ENCODE data around the gene HS3ST6.

HS3ST6 gene

GRCh38 chr16:1953734-1954133 lies 35.5 kb upstream of the HS3ST6 start:
- POLR2A ChIA-PET = no interaction called here
- CTCF ChIA-PET = interaction anchor here (1.2 to 2.4 kb wide), 3 partner anchors 10 to 25 kb away, joined by 3 to 7 read pairs (median 4); partner anchors contain the start of gene MSRB1
- no peak for DNase-seq (ENCODE audit: extremely low spot score)
- TF ChIP-seq CTCF (IDR thresholded peaks at IDR 0.05; ENCODE audit: control extremely low read depth, extremely low read depth, low read depth, missing control alignments) = no peak

GRCh38 chr16:1950559-1950958 lies 32.3 kb upstream of the HS3ST6 start:
- CTCF ChIA-PET = interaction anchor here (1.5 kb wide), 1 partner anchor 123 kb away, joined by 3 read pairs; the partner anchor contains the start of gene FAHD1
- DNase-seq (ENCODE audit: extremely low spot score) = no peak
- POLR2A ChIA-PET = interaction anchor here (1.1 kb wide), 1 partner anchor 14 kb away, joined by 4 read pairs; the partner anchor contains the start of gene RPS2
- no peak for TF ChIP-seq CTCF (IDR thresholded peaks at IDR 0.05; ENCODE audit: control extremely low read depth, extremely low read depth, low read depth, missing control alignments)

GRCh38 chr16:1950047-1950446 lies 31.8 kb upstream of the HS3ST6 start:
- TF ChIP-seq CTCF (IDR thresholded peaks at IDR 0.05; ENCODE audit: control extremely low read depth, extremely low read depth, low read depth, missing control alignments) = no peak
- no peak for DNase-seq (ENCODE audit: extremely low spot score)
- CTCF ChIA-PET = interaction anchor here (1.5 kb wide), 1 partner anchor 123 kb away, joined by 3 read pairs; the partner anchor contains the start of gene FAHD1
- POLR2A ChIA-PET = interaction anchor here (1.1 kb wide), 1 partner anchor 15 kb away, joined by 4 read pairs; the partner anchor contains the start of gene RPS2

GRCh38 chr16:1949507-1949906 lies 31.3 kb upstream of the HS3ST6 start:
- ChIA-PET CTCF (interaction anchor here (1.5 kb wide), 1 partner anchor 122 kb away, joined by 3 read pairs; the partner anchor contains the start of gene FAHD1), POLR2A (interaction anchor here (1.1 kb wide), 1 partner anchor 15 kb away, joined by 4 read pairs; the partner anchor contains the start of gene RPS2)
- no peak for TF ChIP-seq CTCF (IDR thresholded peaks at IDR 0.05; ENCODE audit: control extremely low read depth, extremely low read depth, low read depth, missing control alignments)
- no peak for DNase-seq (ENCODE audit: extremely low spot score)

- no peak for DNase-seq (ENCODE audit: extremely low spot score)
- CTCF ChIA-PET = interaction anchor here (1.0 to 1.4 kb wide), 2 partner anchors 8 to 10 kb away, joined by 3 to 5 read pairs; no protein-coding TSS in a partner anchor
- TF ChIP-seq CTCF (IDR thresholded peaks at IDR 0.05; ENCODE audit: control extremely low read depth, extremely low read depth, low read depth, missing control alignments) = no peak
- POLR2A ChIA-PET = interaction anchor here (0.6 kb wide), 1 partner anchor 414 kb away, joined by 5 read pairs; the partner anchor contains the start of gene TMEM204
Measured at GRCh38 chr16:1947369-1947670, 29.1 kb upstream of the HS3ST6 start.

- POLR2A ChIA-PET = interaction anchor here (0.6 to 1.4 kb wide), 3 partner anchors 18 to 413 kb away, joined by 3 to 5 read pairs (median 4); partner anchors contain the start of genes RPS2, TMEM204 and TRAF7
- CTCF ChIA-PET = interaction anchor here (1.0 to 1.6 kb wide), 3 partner anchors 9 to 12 kb away, joined by 3 to 5 read pairs (median 5); partner anchors contain the start of gene NDUFB10
- no peak for DNase-seq (ENCODE audit: extremely low spot score)
- TF ChIP-seq CTCF (IDR thresholded peaks at IDR 0.05; ENCODE audit: control extremely low read depth, extremely low read depth, low read depth, missing control alignments) = no peak
Measured at GRCh38 chr16:1946495-1947368, 28.5 kb upstream of the HS3ST6 start.
